Endothelial cell of umbilical vein (primary cell): Measurements from ENCODE around the gene THAP4. TPM values are rescaled to one million over a fixed set of nuclear protein-coding genes. Genes with fewer than 3 reads are reported as not detected.
"Not testable (repeated sequence)": the region's sequence is repeated elsewhere in the genome, so short reads cannot be mapped to it uniquely, and the experiment has no call there.

ENCODE experiments used
- BruUV-seq: library from RNA; stranded (reverse); fragments of 400-500 nt; replicated peaks from 2 replicates; lab custom pipeline; 2021; lab: Mats Ljungman, UMichigan
- CTCF ChIA-PET: fragments of 300-600, 350-600 bp; sonication (Branson Sonifier 250); formaldehyde crosslinking; loops from one replicate; lab custom pipeline; 2021; ENCODE audit warnings: antibody characterized with exemption, inconsistent platforms; lab: Charles Lee
- POLR2A ChIA-PET: fragments of 300-600, 350-600 bp; sonication (Branson Sonifier 250); formaldehyde crosslinking; loops from one replicate; lab custom pipeline; 2021; ENCODE audit warnings: antibody characterized with exemption, inconsistent platforms; lab: Charles Lee
- DNase-seq: peaks from one replicate; pipeline ENCODE4 v3.0.0-alpha.2; 2011; ENCODE audit warnings: low read depth, low spot score
- FAIRE-seq: peaks from 2 replicates; lab custom pipeline; 2011; peaks lifted over from hg19 to GRCh38; lab: Jason Lieb, UNC
- H2AFZ ChIP-seq: 2 replicates; pipeline ENCODE4 v1.6.0; 2012; ENCODE audit warnings: low read depth, low read length, control low read depth, inconsistent platforms
- H3K27ac ChIP-seq: 2 replicates; pipeline ENCODE4 v1.5.1; 2011; ENCODE audit warnings: low read depth, mild to moderate bottlenecking, control low read depth, low read length, moderate library complexity; ENCODE audit not compliant: insufficient read depth
- H3K27me3 ChIP-seq, 2 experiments: 2 replicates each; pipeline versions ENCODE4 v1.6.0 to v1.6.1; 2011; ENCODE audit warnings: low read length in 2 of 2, mixed read lengths in 1 of 2; ENCODE audit not compliant: control insufficient read depth in 2 of 2, insufficient read depth in 2 of 2
- H3K36me3 ChIP-seq, 2 experiments: 2 replicates in 1 of 2; 3 replicates in 1 of 2; pipeline ENCODE4 v1.5.1; 2011; ENCODE audit warnings: low read length in 2 of 2, mild to moderate bottlenecking in 1 of 2, moderate library complexity in 1 of 2; ENCODE audit not compliant: control insufficient read depth in 2 of 2, insufficient read depth in 2 of 2; ENCODE audit errors: extremely low read depth in 1 of 2
- H3K4me1 ChIP-seq: 3 replicates; pipeline ENCODE4 v1.5.1; 2011; ENCODE audit warnings: mild to moderate bottlenecking, low read length; ENCODE audit not compliant: control insufficient read depth, insufficient read depth; ENCODE audit errors: extremely low read depth
- H3K4me2 ChIP-seq: 2 replicates; pipeline ENCODE4 v1.6.1; 2011; ENCODE audit warnings: low read length, control low read depth, mixed read lengths; ENCODE audit not compliant: insufficient read depth
- H3K4me3 ChIP-seq, 3 experiments: fragments of 200-600 bp in 1 of 3; sonication (generic), shearing (Covaris generic) in 1 of 3; replicated peaks in 1 of 3; 2 replicates each; pipeline ENCODE4 v1.5.1; 2011 to 2016; ENCODE audit warnings: control low read depth in 3 of 3, low read length in 3 of 3, mild to moderate bottlenecking in 2 of 3, inconsistent platforms in 1 of 3, low read depth in 1 of 3, moderate library complexity in 1 of 3; ENCODE audit not compliant: insufficient read depth in 1 of 3
- H3K79me2 ChIP-seq: 2 replicates; pipeline ENCODE4 v1.6.0; 2012; ENCODE audit warnings: low read length, inconsistent platforms; ENCODE audit not compliant: control insufficient read depth, insufficient read depth
- H3K9ac ChIP-seq: replicated peaks from 2 replicates; pipeline ENCODE3; 2011; ENCODE audit warnings: low read length, control low read depth; ENCODE audit not compliant: insufficient read depth; ENCODE audit errors: extremely low read depth
- H3K9me1 ChIP-seq: replicated peaks from 3 replicates; pipeline ENCODE4 v1.6.0; 2011; ENCODE audit warnings: mild to moderate bottlenecking, low read length; ENCODE audit not compliant: control insufficient read depth, insufficient read depth; ENCODE audit errors: extremely low read depth
- H3K9me3 ChIP-seq: replicated peaks from 2 replicates; pipeline ENCODE4 v1.5.1; 2012; ENCODE audit warnings: low read length, inconsistent platforms; ENCODE audit not compliant: control insufficient read depth, insufficient read depth
- H4K20me1 ChIP-seq: replicated peaks from 2 replicates; pipeline ENCODE3; 2011; ENCODE audit warnings: mild to moderate bottlenecking, low read length; ENCODE audit not compliant: control insufficient read depth, insufficient read depth; ENCODE audit errors: extremely low read depth
- CTCF ChIP-seq, 2 donors: IDR thresholded peaks; 1 replicate in 1 of 2; 2 replicates in 1 of 2; pipeline ENCODE4 v1.5.1; 2011; ENCODE audit warnings: low read length in 2 of 2, mild to moderate bottlenecking in 2 of 2, moderate library complexity in 2 of 2, control low read depth in 1 of 2, inconsistent platforms in 1 of 2, low read depth in 1 of 2; ENCODE audit not compliant: insufficient read depth in 1 of 2; ENCODE audit errors: extremely low read depth in 1 of 2
- EZH2 ChIP-seq: IDR thresholded peaks from 2 replicates; pipeline ENCODE4 v1.6.1; 2012; ENCODE audit warnings: borderline replicate concordance, low read depth, mild to moderate bottlenecking, moderate library complexity, low read length, inconsistent platforms; ENCODE audit not compliant: severe bottlenecking
- GATA2 ChIP-seq: IDR thresholded peaks from 2 replicates; pipeline ENCODE4 v1.7.0; 2011; ENCODE audit warnings: low read depth, mild to moderate bottlenecking, moderate library complexity, mixed read lengths, low read length; ENCODE audit not compliant: insufficient read length, insufficient read depth
- JUN ChIP-seq: IDR thresholded peaks from 2 replicates; pipeline ENCODE4 v1.6.1; 2011; ENCODE audit warnings: borderline replicate concordance, low read depth; ENCODE audit not compliant: insufficient read length, insufficient read depth
- POLR2A ChIP-seq: IDR thresholded peaks from 2 replicates; pipeline ENCODE4 v1.6.1; 2012; ENCODE audit warnings: low read depth, mild to moderate bottlenecking, control low read depth, low read length
- POLR2AphosphoS5 ChIP-seq: IDR thresholded peaks from 2 replicates; pipeline ENCODE4 v1.6.1; 2012; ENCODE audit warnings: low read depth, mild to moderate bottlenecking, control low read depth, low read length, moderate library complexity; ENCODE audit not compliant: insufficient read depth
- dilution Hi-C: fragments of 300-500 bp; cut with MboI; formaldehyde crosslinking; loops from one replicate; pipeline ENCODE4 v1.15.0; 2019; ENCODE audit warnings: low sequenced_read_pairs; ENCODE audit not compliant: extremely low pct_ligation_motif_present
- intact Hi-C: fragments of 100-400 bp; cut with micrococcal nuclease; formaldehyde crosslinking; loops from one replicate; pipeline ENCODE4 v1.10.0; 2022
- polyA plus RNA-seq, 4 experiments: library from polyadenylated mRNA; depleted of rRNA in 3 of 4; stranded (reverse) in 3 of 4; unstranded in 1 of 4; fragments of >200 nt; gene quantifications; 2 replicates each; pipeline versions ENCODE4 v1.2.1 to v1.2.3, GENCODE V29; 2011 to 2012; ENCODE audit warnings: missing spikeins in 1 of 4
- total RNA-seq: library from RNA; stranded (reverse); gene quantifications from 2 replicates; pipeline ENCODE4 v1.2.3, GENCODE V29; 2021

Gene THAP4
- total and polyA plus RNA-seq, 2 donors (not counting 3 experiments of a cell fraction or from before 2014, with no cell fraction given) = 45.4 to 47.4 TPM

GRCh38 chr2:241566468-241566867 is 70.5 kb downstream of the THAP4 start:
- FAIRE-seq = no peak
- H2AFZ ChIP-seq = no peak overlapping the region
- no peak for DNase-seq
- H3K4me3 ChIP-seq = no peak overlapping the region
- H3K9me1 ChIP-seq = no peaks in the 10 kb centered on the region
- peaks cover 5 to 34% of the 10 kb centered on the region in 2 experiments for H3K36me3 ChIP-seq
- intact Hi-C loops = no loop called here
- peaks cover 37% of the 10 kb centered on the region for H3K79me2 ChIP-seq
- H3K27me3 ChIP-seq = no peaks in the 10 kb centered on the region
- ChIA-PET POLR2A (interaction anchor here (0.7 kb wide), 1 partner anchor 71 kb away, joined by 3 read pairs; no protein-coding TSS in a partner anchor), CTCF (no interaction called here)
- no TSS peak for BruUV-seq
- H3K9me3 ChIP-seq = no peaks in the 10 kb centered on the region
- H3K4me1 ChIP-seq = peaks cover 8% of the 10 kb centered on the region
- H3K9ac ChIP-seq = no peak overlapping the region
- H3K4me2 ChIP-seq = no peak overlapping the region
- no peak overlapping the region for H3K27ac ChIP-seq
- dilution Hi-C loops = no loop called here
- H4K20me1 ChIP-seq = no peaks in the 10 kb centered on the region
- no peak for TF ChIP-seq JUN
- no peak for TF ChIP-seq POLR2AphosphoS5
- no peak for TF ChIP-seq CTCF (IDR thresholded peaks at IDR 0.05; ENCODE audit: extremely low read depth in 1 of 2, insufficient read depth in 1 of 2, low read depth in 1 of 2, low read length in 2 of 2)
- no peak for TF ChIP-seq POLR2A
- no peak for TF ChIP-seq GATA2
- TF ChIP-seq EZH2 = no peak

GRCh38 chr2:241566021-241566420 is 70.9 kb downstream of the THAP4 start:
- BruUV-seq, H3K27ac ChIP-seq, dilution Hi-C loops, H3K9ac ChIP-seq, CTCF ChIA-PET, H4K20me1 ChIP-seq, H3K27me3 ChIP-seq, DNase-seq, intact Hi-C loops, H2AFZ ChIP-seq, H3K4me2 ChIP-seq, H3K9me1 ChIP-seq, H3K4me3 ChIP-seq, H3K9me3 ChIP-seq, FAIRE-seq: not testable (repeated sequence)
- peaks cover 39% of the 10 kb centered on the region for H3K79me2 ChIP-seq
- H3K4me1 ChIP-seq = peaks cover 11% of the 10 kb centered on the region
- POLR2A ChIA-PET = interaction anchor here (0.7 kb wide), 1 partner anchor 70 kb away, joined by 3 read pairs; no protein-coding TSS in a partner anchor
- H3K36me3 ChIP-seq = peaks cover 5 to 32% of the 10 kb centered on the region in 2 experiments
